Stimulated activated CD8-positive, alpha-beta memory T cell treated with anti-CD3 and anti-CD28 coated beads, Interleukin-2, amount 100 ng/mL, for 48 hours (primary cell): ENCODE measurements around the gene NHERF2.

Experiments
- DNase-seq, 2 donors: peaks; one replicate each; pipeline ENCODE4 v3.0.0-alpha.2; 2020; ENCODE audit warnings: low read depth in 2 of 2

The NHERF2 gene

DNA sequence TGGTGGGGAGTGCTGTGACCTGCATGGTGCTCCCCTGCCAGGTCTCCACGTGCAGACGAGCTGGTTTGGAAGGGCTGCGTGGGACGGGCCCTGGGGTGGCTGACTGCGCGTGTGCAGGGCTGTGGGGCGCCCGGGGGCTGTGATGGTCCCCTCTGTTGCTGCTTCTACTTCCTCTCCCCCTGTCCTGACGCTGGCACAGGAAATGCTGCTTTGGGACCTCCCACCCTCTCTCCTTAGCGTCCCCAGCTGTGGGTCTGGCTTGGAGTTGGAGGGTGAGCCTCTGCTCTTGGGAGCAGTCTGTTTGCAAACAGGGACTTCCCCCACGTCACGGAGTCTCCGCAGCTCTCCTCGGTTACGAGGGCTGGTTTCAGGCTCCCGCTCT lies 56.3 kb downstream of the NHERF2 start:
- DNase-seq = no peak

DNA sequence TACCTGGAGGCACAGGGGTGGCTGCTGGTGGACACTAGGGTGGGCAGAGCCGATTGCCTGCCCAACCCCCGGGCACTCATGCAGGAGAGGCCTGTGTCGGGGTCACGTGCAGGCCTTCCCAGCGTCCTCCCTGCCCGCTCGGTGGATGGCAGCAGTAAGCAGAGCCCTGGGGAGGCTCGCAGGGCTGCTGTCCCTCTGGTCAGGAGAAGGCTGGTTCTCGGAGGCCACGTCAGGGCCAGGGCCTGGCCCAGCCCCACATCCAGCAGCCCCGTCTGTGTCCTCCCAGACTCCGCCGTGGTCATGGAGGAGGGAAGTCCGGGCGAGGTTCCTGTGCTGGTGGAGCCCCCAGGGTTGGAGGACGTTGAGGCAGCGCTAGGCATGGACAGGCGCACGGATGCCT lies 56.7 kb downstream of the NHERF2 start:
- DNase-seq = no peak

DNA sequence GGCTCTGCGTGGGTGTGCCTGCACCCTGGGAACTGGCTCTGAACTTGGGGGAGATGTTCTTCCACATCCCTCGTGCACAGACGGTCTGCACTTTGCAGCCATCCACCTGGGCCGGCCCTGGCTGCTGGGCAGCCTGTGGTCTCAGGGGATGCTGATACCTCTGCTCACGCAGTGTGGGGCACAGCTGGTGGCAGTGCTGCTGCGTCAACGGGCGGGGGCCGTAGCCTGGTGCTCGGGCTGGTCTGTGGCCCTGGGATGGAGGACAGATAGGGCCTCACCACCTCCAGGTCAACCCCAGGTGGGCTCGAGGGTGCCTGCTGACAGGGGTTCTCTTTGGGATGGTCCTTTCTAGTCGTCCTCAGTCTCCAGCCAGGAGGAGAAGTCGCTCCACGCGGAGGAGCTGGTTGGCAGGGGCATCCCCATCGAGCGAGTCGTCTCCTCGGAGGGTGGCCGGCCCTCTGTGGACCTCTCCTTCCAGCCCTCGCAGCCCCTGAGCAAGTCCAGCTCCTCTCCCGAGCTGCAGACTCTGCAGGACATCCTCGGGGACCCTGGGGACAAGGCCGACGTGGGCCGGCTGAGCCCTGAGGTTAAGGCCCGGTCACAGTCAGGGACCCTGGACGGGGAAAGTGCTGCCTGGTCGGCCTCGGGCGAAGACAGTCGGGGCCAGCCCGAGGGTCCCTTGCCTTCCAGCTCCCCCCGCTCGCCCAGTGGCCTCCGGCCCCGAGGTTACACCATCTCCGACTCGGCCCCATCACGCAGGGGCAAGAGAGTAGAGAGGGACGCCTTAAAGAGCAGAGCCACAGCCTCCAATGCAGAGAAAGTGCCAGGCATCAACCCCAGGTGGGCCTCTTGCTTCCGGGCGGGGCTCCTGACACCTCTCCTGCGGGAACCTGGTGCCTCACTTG lies 57.4 kb downstream of the NHERF2 start:
- no peak for DNase-seq

DNA sequence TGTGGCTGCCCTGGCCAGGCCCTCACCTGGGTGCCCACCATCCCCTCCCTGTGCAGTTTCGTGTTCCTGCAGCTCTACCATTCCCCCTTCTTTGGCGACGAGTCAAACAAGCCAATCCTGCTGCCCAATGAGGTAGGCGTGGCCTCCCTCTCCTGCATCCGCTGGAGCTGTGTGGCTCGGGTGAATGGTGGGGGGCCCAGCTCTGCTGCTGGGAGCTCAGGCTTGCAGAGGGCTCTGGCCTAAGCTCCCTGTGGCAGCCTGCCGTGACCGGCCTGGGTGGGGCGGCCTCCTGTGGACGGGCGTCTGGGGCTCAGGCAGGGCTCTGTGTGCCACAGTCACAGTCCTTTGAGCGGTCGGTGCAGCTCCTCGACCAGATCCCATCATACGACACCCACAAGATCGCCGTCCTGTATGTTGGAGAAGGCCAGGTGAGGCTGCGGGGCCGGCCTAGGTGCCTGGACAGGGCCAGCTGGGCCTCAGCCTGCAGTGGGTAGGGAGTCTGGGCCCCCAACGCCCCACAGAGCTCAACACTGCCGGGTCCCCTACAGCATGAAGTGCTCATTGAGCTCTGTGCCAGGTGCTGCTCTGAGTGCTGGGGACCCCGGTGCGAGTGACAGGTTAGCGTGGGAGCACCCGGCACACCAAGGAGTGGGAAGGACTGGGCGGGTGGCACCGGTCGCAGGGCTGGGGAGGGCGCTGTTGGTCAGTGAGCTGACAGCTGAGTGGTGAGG lies 58.4 kb downstream of the NHERF2 start:
- no peak for DNase-seq

DNA sequence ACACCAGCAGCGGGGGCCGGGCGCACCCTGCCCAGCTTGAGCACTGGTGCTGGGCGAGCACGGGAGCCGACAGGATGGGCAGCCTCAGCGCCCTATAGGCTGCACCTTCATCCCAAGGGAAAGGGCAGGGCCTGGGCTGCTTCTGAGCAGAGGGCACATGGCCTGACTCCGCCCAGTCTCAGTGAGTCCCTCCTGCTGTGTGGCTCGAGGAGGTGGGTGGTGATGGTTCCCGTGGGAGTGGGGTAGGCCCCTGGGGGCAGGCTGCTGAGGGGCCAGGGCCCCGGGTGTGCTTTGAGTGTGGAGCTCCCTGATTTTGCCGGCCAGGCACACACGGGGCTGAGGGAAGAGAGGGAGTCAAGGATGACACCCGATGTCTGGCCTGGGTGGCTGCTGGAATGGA lies 59.0 kb downstream of the NHERF2 start:
- DNase-seq = no peak

DNA sequence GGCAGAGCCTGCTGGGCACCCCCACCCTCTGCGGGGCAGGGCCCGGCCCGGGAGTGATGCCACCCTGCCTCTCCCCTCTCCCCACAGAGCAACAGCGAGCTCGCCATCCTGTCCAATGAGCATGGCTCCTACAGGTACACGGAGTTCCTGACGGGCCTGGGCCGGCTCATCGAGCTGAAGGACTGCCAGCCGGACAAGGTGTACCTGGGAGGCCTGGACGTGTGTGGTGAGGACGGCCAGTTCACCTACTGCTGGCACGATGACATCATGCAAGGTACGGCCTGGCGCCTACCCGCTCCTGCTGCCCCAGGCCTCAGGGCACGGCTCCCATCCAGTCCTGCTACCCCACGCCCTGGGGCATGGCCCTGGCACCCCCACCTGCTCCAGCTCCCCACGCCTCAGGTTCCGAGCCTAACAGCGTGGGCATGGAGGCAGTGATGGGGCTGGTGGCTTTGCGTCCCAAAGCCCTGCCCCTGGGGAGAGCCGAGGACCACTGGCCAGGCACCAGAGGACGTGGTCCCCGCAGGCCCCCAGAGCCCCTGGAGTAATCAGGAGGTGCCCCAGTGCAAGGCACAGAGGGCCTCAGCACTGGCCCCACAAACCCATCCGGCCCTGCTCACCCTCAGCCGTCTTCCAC lies 59.5 kb downstream of the NHERF2 start:
- no peak for DNase-seq

DNA sequence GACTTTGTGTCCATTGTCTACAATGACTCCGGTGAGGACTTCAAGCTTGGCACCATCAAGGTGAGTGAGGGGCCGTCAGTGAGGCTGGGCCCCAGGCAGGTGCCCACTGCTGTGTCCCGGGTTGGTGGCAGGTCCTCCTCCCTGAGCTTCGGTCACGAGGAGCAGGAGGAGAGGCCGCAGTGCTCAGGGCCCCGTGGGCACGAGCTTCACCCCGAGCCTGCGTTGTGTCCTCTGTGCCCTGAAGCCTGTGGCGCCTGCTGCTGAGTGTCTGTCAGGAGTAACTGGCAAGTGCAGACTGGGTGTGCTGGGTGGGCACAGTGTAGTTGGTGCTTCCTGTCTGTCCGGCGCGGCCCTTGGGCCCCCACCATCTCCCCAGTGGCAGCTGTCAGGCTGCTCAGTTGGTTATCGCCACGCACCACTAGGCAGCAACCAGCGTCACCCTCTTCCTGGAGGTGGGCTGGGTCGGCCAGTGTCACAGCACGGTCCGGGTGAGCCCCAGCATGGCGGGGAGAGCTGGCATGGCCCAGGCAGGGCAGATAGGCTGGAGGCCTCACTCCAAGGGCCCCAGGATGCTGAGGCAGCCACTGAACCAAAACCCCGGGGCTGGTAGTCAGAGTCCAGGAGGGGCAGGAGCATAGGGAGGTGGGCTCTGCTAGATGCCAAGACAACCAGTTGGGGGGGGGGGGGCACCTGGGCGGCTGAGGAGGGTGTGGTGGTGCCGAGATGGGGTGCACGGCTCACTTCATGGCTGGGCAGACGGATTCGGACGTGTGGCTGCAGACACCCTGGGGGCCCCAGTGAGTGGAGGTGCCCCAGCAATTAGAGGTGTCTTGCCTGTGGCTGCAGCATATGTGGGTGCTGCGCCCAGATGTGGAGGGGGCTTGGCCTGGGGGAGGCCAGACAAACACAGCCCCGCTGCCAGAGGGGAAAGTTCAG lies 60.4 kb downstream of the NHERF2 start:
- no peak for DNase-seq

DNA sequence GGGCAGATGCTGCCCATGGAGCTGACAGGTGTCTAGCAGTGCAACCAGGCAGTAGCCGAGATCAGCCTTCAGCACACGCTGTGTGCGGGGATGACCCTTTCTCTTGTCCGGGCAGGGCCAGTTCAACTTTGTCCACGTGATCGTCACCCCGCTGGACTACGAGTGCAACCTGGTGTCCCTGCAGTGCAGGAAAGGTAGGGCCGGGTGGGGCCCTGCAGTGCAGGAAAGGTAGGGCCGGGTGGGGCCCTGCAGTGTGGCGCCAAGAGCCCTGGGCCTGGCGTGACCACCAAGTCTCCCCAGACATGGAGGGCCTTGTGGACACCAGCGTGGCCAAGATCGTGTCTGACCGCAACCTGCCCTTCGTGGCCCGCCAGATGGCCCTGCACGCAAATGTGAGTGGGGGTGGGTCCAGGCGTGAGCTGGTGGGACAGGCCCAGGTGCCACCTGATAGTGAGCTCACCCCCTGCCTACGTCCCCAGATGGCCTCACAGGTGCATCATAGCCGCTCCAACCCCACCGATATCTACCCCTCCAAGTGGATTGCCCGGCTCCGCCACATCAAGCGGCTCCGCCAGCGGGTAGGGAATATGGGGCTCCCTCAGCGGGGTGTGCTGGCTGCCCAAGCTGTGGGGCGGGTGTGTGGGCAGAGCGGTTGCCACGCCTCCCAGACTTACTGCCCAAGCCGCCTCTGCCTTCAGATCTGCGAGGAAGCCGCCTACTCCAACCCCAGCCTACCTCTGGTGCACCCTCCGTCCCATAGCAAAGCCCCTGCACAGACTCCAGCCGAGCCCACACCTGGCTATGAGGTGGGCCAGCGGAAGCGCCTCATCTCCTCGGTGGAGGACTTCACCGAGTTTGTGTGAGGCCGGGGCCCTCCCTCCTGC lies 61.3 kb downstream of the NHERF2 start:
- DNase-seq = no peak
